AG08395 (cell line): Measurements from ENCODE around the gene NADSYN1.
"Not testable (repeated sequence)": the region's sequence is repeated elsewhere in the genome, so short reads cannot be mapped to it uniquely, and the experiment has no call there.

Experiments
- DNase-seq: peaks from one replicate; pipeline ENCODE4 v3.0.0; 2012; ENCODE audit warnings: mixed read lengths, low spot score

The NADSYN1 gene

GRCh38 chr11:71453037-71453917 lies at the start of gene NADSYN1:
Gene NADSYN1 (plus strand): TSS chr11:71453203. CDS start chr11:71453297, 94 bp downstream.
- peak; percentile 99 for DNase-seq

- no peak for DNase-seq
Measured at GRCh38 chr11:71404209-71404608, 48.8 kb upstream of the NADSYN1 start.

GRCh38 chr11:71406681-71407080 lies 46.3 kb upstream of the NADSYN1 start:
- no peak for DNase-seq

- DNase-seq = no peak
Measured at GRCh38 chr11:71407356-71407755, 45.6 kb upstream of the NADSYN1 start.

GRCh38 chr11:71408826-71409225 lies 44.2 kb upstream of the NADSYN1 start:
- no peak for DNase-seq

- no peak for DNase-seq
Measured at GRCh38 chr11:71410363-71410966, 42.5 kb upstream of the NADSYN1 start.

- no peak for DNase-seq
Measured at GRCh38 chr11:71414645-71415044, 38.4 kb upstream of the NADSYN1 start.

GRCh38 chr11:71418643-71419042 lies 34.4 kb upstream of the NADSYN1 start:
- no peak for DNase-seq

- peak; percentile 55 for DNase-seq
Measured at GRCh38 chr11:71420455-71421241, 32.4 kb upstream of the NADSYN1 start.

- no peak for DNase-seq
Measured at GRCh38 chr11:71421392-71421950, 31.5 kb upstream of the NADSYN1 start.

- not testable (repeated sequence) for DNase-seq
Measured at GRCh38 chr11:71422318-71422717, 30.7 kb upstream of the NADSYN1 start.

- DNase-seq = no peak
Measured at GRCh38 chr11:71423181-71423790, 29.7 kb upstream of the NADSYN1 start.

GRCh38 chr11:71425409-71425808 lies 27.6 kb upstream of the NADSYN1 start:
- DNase-seq = no peak

- DNase-seq = peak; percentile 14
Measured at GRCh38 chr11:71425860-71426259, 27.1 kb upstream of the NADSYN1 start.

GRCh38 chr11:71426413-71426812 lies 26.6 kb upstream of the NADSYN1 start:
- no peak for DNase-seq

GRCh38 chr11:71428861-71429435 lies 24.1 kb upstream of the NADSYN1 start:
- DNase-seq = no peak

GRCh38 chr11:71429701-71430100 lies 23.3 kb upstream of the NADSYN1 start:
- DNase-seq = no peak

GRCh38 chr11:71430166-71430565 lies 22.8 kb upstream of the NADSYN1 start:
- no peak for DNase-seq

GRCh38 chr11:71431271-71431670 lies 21.7 kb upstream of the NADSYN1 start:
- DNase-seq = no peak

- no peak for DNase-seq
Measured at GRCh38 chr11:71432761-71433647, 20.0 kb upstream of the NADSYN1 start.
